A549 (cell line): ENCODE measurements around the gene TPPP2. TPM values are rescaled to one million over a fixed set of nuclear protein-coding genes. Genes with fewer than 3 reads are reported as not detected.

ENCODE experiments used
- ATAC-seq, 2 experiments: fragments of 200-7000 bp in 1 of 2; fragments of >200 bp in 1 of 2; cut with Nextera tagmentation in 1 of 2; cut with Tn5 transposase in 1 of 2; 3 replicates each; pipeline versions ENCODE4 v1.8.0 to v1.9.1; 2018 to 2020; ENCODE audit warnings: mild to moderate bottlenecking in 1 of 2, moderate library complexity in 1 of 2
- CTCF ChIA-PET: fragments of 300-600 bp; sonication (Branson Sonifier 250); formaldehyde crosslinking; extraction: SDS; loops from one replicate; lab custom pipeline; 2021; ENCODE audit warnings: antibody characterized with exemption, inconsistent platforms; lab: Yijun Ruan, JAX
- POLR2A ChIA-PET: fragments of 350-600 bp; formaldehyde crosslinking; extraction: SDS; loops from one replicate; lab custom pipeline; 2021; ENCODE audit warnings: antibody characterized with exemption, inconsistent platforms; lab: Yijun Ruan, JAX
- DNase-seq, 2 experiments: peaks; one replicate each; pipeline versions ENCODE4 v3.0.0 to v3.0.0-alpha.2; 2011 to 2016; ENCODE audit warnings: low read depth in 1 of 2, low spot score in 1 of 2
- FAIRE-seq: peaks from 2 replicates; lab custom pipeline; 2011; peaks lifted over from hg19 to GRCh38; lab: Jason Lieb, UNC
- H3K27ac ChIP-seq, 2 experiments: fragments of >200 bp; sonication (Bioruptor Twin); formaldehyde crosslinking; 3 replicates each; pipeline ENCODE4 v1.5.1; 2016 to 2017
- H3K4me1 ChIP-seq: fragments of >200 bp; sonication (Bioruptor Twin); formaldehyde crosslinking; 3 replicates; pipeline ENCODE4 v1.6.1; 2016
- H3K4me2 ChIP-seq: fragments of >200 bp; sonication (Bioruptor Twin); formaldehyde crosslinking; 3 replicates; pipeline ENCODE4 v1.6.1; 2016
- H3K4me3 ChIP-seq: fragments of >200 bp; sonication (Bioruptor Twin); formaldehyde crosslinking; 3 replicates; pipeline ENCODE4 v1.5.1; 2016
- H3K9me3 ChIP-seq: fragments of >200 bp; sonication (Bioruptor Twin); formaldehyde crosslinking; 3 replicates; pipeline ENCODE4 v1.6.1; 2016
- CHD2 ChIP-seq: fragments of 150-350 bp; IDR thresholded peaks from 2 replicates; pipeline ENCODE4 v1.6.1; 2014; ENCODE audit warnings: low read length; ENCODE audit not compliant: partially characterized antibody
- ESRRA ChIP-seq: fragments of 150-350 bp; IDR thresholded peaks from 2 replicates; pipeline ENCODE4 v1.6.1; 2014; ENCODE audit warnings: mild to moderate bottlenecking, low read length, borderline replicate concordance
- HOXB13 ChIP-seq: fragments of 250-450 bp; sonication (Bioruptor Pico); IDR thresholded peaks from 2 replicates; pipeline ENCODE4 v1.5.0; 2020; ENCODE audit warnings: low read depth, mild to moderate bottlenecking, moderate library complexity
- JUN ChIP-seq, 2 experiments: fragments of >200 bp; sonication (Bioruptor Twin); formaldehyde crosslinking; IDR thresholded peaks; 2 replicates in 1 of 2; 3 replicates in 1 of 2; pipeline ENCODE4 v1.6.1; 2016 to 2017
- MAFK ChIP-seq: fragments of 450-650 bp; IDR thresholded peaks from 2 replicates; pipeline ENCODE4 v1.6.1; 2014; ENCODE audit not compliant: partially characterized antibody
- NR3C1 ChIP-seq: fragments of >200 bp; sonication (Bioruptor Twin); formaldehyde crosslinking; IDR thresholded peaks from 3 replicates; pipeline ENCODE4 v1.6.1; 2017
- PHF8 ChIP-seq: fragments of 200-600 bp; sonication (generic); IDR thresholded peaks from 2 replicates; pipeline ENCODE4 v1.6.1; 2016; ENCODE audit warnings: low read depth, mild to moderate bottlenecking, antibody characterized with exemption, moderate library complexity, borderline replicate concordance
- RARB ChIP-seq: fragments of 250-450 bp; sonication (Bioruptor Pico); IDR thresholded peaks from 2 replicates; pipeline ENCODE4 v1.8.0; 2021; ENCODE audit warnings: mild to moderate bottlenecking, moderate library complexity
- WGBS: methylation state at CpG from one replicate; pipeline ENCODE4 v1.1.6; 2017; ENCODE audit errors: missing lambda C conversion rate; 5-methylcytosine and 5-hydroxymethylcytosine counted together
- polyA plus RNA-seq, 4 experiments: library from polyadenylated mRNA; depleted of rRNA in 3 of 4; stranded (reverse); fragments of >200 nt; fragmentation: RNase III in 1 of 4; extraction: RNeasy Plus Mini Kit Qiagen cat#74134 plus additional on column Dnase treatment in 1 of 4; gene quantifications; 2 replicates in 3 of 4; 3 replicates in 1 of 4; pipeline ENCODE4 v1.2.3, GENCODE V29; 2011 to 2017
- TF ChIP-seq, protein P1 (sequence below): IDR thresholded peaks from 2 replicates; pipeline ENCODE4 v1.6.1; 2012; ENCODE audit warnings: low read depth, borderline replicate concordance
- TF ChIP-seq, protein P2 (sequence below): IDR thresholded peaks from 2 replicates; pipeline ENCODE4 v1.6.1; 2012
- TF ChIP-seq, protein P3 (sequence below): fragments of >200 bp; sonication (Bioruptor Twin); formaldehyde crosslinking; IDR thresholded peaks from 3 replicates; pipeline ENCODE4 v1.5.1; 2016
- TF ChIP-seq, protein P4 (sequence below): IDR thresholded peaks from 2 replicates; pipeline ENCODE4 v1.6.1; 2012

The TPPP2 gene
- polyA plus RNA-seq, 2 of the 4 experiments (the other 2 are of a cell fraction) = not detected

DNA sequence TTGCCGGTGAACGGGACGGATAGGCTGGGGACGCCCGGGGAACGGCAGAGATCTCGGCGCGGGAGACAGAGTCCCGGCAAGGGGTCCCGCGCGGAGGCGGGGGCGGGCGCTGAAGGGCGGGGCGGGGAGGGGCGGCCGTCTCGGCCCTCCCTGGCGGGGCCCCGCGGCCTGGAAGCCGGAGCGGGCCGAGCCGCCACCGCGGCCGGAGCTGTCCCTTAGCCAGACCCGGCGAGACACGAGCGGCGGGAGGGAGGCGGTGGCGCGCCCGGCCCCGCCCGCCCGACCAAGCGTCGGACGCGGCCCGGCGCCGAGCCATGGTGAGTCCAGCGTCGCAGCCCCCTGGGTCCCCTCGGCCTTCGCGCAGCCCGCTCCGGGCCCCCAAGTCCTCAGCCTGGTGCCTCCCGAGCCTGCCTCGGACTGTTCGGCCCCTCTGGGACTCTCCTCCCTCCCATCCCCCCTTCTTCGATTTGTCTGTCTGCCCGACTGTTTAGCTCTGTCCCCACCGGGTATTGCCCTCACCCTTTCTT lies 40.1 kb downstream of the TPPP2 start, which contains the start of gene ARHGEF40:
Gene ARHGEF40 (plus strand): TSS at position 222 of the 527 bp plus-strand sequence. CDS start 93 bp downstream, at position 315.
- under 1% methylated on average over 12 of the region's 63 CpGs for WGBS
- Histone ChIP-seq H3K27ac (peak within 1 kb of the TSS; percentile 83 to 95), H3K4me3 (peak within 1 kb of the TSS; percentile 79), H3K4me2 (peak within 1 kb of the TSS; percentile 99), H3K4me1 (peaks cover 23% of the 10 kb centered on the region), H3K9me3 (no peaks in the 10 kb centered on the region)
- DNase-seq = peak in 1 of 2 experiments; percentile 40
- ChIA-PET POLR2A (interaction anchor here (0.9 to 2.2 kb wide), 7 partner anchors 17 to 99 kb away, joined by 3 to 10 read pairs (median 6); no protein-coding TSS in a partner anchor), CTCF (interaction anchor here (1.0 to 15.5 kb wide), 11 partner anchors 12 to 56 kb away, joined by 3 to 369 read pairs (median 8); partner anchors contain the start of genes TMEM253 and ZNF219)
- TF ChIP-seq NR3C1 (no peak), MAFK (no peak), HOXB13 (CRISPR knock-in tag) (no peak), JUN (IDR thresholded peaks at IDR 0.05) (peak in 1 of 2 experiments; percentile 36; a peak in 1 of 5 replicates), ESRRA (no peak), CHD2 (no peak)
- TF ChIP-seq, protein P1, sequence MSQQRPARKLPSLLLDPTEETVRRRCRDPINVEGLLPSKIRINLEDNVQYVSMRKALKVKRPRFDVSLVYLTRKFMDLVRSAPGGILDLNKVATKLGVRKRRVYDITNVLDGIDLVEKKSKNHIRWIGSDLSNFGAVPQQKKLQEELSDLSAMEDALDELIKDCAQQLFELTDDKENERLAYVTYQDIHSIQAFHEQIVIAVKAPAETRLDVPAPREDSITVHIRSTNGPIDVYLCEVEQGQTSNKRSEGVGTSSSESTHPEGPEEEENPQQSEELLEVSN = no peak
- TF ChIP-seq, protein P2, sequence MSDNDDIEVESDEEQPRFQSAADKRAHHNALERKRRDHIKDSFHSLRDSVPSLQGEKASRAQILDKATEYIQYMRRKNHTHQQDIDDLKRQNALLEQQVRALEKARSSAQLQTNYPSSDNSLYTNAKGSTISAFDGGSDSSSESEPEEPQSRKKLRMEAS = 0 out of 2 replicates have a peak, but pooled peaks have one; percentile 28
- TF ChIP-seq, protein P3, sequence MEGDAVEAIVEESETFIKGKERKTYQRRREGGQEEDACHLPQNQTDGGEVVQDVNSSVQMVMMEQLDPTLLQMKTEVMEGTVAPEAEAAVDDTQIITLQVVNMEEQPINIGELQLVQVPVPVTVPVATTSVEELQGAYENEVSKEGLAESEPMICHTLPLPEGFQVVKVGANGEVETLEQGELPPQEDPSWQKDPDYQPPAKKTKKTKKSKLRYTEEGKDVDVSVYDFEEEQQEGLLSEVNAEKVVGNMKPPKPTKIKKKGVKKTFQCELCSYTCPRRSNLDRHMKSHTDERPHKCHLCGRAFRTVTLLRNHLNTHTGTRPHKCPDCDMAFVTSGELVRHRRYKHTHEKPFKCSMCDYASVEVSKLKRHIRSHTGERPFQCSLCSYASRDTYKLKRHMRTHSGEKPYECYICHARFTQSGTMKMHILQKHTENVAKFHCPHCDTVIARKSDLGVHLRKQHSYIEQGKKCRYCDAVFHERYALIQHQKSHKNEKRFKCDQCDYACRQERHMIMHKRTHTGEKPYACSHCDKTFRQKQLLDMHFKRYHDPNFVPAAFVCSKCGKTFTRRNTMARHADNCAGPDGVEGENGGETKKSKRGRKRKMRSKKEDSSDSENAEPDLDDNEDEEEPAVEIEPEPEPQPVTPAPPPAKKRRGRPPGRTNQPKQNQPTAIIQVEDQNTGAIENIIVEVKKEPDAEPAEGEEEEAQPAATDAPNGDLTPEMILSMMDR = no peak
- peak; percentile 53 to 57 for ATAC-seq
- FAIRE-seq = no peak

DNA sequence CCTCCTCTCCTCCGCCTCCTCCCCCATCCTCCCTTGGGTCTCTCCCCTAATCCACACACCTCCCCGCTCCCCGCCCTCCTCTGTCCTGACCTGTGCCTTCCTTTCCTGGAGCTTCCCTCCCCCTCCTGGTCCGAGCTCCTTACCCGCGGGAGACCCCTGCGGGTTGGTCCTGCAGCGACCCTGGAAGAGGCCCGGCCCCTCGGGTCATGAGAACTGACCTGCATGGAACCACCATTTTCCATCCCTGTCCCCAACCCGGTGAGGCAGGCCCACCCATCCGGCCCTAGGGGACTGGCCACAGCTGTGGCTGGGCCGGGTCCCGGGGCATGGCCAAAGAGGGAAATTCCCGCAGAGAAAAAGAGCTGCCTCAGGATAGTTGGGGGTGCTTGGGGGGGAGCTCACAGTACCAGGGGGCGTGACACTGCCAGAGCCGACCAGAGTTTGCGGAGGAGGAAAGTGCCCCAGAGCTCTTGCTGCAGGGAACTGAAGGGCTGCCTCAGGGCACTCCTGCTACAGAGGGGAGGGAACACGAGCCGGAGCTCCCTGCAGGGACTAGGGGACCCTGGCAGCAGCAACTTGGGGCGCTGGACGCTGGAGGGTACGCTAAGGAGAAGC lies 40.7 kb downstream of the TPPP2 start:
- H3K4me1 ChIP-seq = peaks cover 23% of the 10 kb centered on the region
- ChIA-PET POLR2A (interaction anchor here (0.9 to 2.2 kb wide), 9 partner anchors 12 to 100 kb away, joined by 3 to 10 read pairs (median 6); no protein-coding TSS in a partner anchor), CTCF (interaction anchor here (0.5 to 15.5 kb wide), 16 partner anchors 8 to 211 kb away, joined by 3 to 369 read pairs (median 6); partner anchors contain the start of genes TMEM253 and ZNF219)
- H3K4me3 ChIP-seq = peak overlapping the region; percentile 79
- peak; percentile 41 to 60 for ATAC-seq
- WGBS = 2% methylated on average over 18 of the region's 23 CpGs
- TF ChIP-seq PHF8 = 0 out of 2 replicates have a peak, but pooled peaks have one; percentile 16
- TF ChIP-seq, protein P4, sequence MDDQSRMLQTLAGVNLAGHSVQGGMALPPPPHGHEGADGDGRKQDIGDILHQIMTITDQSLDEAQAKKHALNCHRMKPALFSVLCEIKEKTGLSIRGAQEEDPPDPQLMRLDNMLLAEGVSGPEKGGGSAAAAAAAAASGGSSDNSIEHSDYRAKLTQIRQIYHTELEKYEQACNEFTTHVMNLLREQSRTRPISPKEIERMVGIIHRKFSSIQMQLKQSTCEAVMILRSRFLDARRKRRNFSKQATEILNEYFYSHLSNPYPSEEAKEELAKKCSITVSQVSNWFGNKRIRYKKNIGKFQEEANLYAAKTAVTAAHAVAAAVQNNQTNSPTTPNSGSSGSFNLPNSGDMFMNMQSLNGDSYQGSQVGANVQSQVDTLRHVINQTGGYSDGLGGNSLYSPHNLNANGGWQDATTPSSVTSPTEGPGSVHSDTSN = no peak
- TF ChIP-seq, all 56 proteins: peak for 1
- Histone ChIP-seq H3K9me3 (no peaks in the 10 kb centered on the region), H3K4me2 (peak overlapping the region; percentile 99), H3K27ac (peak overlapping the region; percentile 83 to 95)
- FAIRE-seq (no peak), DNase-seq (peak in 1 of 2 experiments; percentile 40)

DNA sequence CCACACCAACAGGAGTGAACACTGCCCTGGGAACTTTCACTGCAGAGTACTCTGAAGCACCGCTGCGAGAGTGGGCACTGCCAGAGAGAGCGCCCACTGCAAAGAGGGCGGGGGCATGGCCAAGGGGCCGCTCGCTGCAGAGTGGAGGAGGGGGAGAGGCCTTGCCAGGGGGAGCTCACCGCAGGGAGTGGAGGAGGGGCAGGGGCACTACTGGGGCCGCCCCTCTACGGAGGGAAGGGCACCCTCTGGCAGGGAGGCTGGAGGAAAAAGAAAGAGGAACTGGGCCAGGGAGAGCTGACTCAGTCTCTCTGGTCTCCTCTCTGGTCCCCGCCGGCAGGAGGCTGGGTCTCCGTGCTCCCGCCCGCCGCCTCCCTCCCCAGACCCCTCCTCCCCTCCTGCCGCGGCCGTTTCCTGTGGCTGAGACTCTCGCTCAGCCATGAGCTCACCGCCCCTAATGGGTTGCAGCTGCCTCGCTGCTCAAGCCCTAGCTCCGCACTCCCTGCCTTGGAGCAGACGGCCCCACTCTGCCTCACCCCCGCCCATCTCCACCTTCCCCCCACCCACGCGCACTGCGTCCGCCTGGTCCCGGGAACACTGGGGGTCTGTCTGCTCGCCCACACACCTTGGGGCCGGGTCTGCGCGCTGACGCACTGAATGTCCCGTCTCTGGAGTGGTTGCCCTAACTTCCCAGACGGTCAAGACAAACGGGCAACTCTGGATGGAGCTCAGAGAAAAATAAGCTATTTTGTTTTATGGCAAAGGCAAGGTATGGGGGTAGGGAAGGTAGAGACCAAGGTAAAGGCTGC lies 41.4 kb downstream of the TPPP2 start:
- ATAC-seq (peak; percentile 45 to 67), DNase-seq (peak; percentile 37 to 58), FAIRE-seq (no peak)
- POLR2A ChIA-PET = interaction anchor here (0.6 to 2.2 kb wide), 9 partner anchors 12 to 101 kb away, joined by 3 to 10 read pairs (median 6); no protein-coding TSS in a partner anchor
- Histone ChIP-seq H3K4me1 (peaks cover 23% of the 10 kb centered on the region), H3K27ac (peak overlapping the region; percentile 83 to 95), H3K4me2 (peak overlapping the region; percentile 99), H3K9me3 (no peaks in the 10 kb centered on the region), H3K4me3 (peak overlapping the region; percentile 79)
- TF ChIP-seq RARB (no peak), JUN (IDR thresholded peaks at IDR 0.05) (0 out of 5 replicates have a peak, but pooled peaks of 1 of the 2 experiments have one; percentile 32)
- CTCF ChIA-PET = interaction anchor here (0.5 to 15.5 kb wide), 20 partner anchors 9 to 442 kb away, joined by 3 to 369 read pairs (median 4); partner anchors contain the start of genes RNASE8, TMEM253 and ZNF219
- WGBS = 72% methylated on average over 8 of the region's 37 CpGs
